Spleen (tissue), 7 donors: Measurements from ENCODE around the gene GRAP2.

ENCODE experiments used
- POLR2A ChIP-seq, 3 donors: fragments of 450-650 bp; IDR thresholded peaks; one replicate each; pipeline ENCODE4 v1.5.1; 2017; ENCODE audit warnings: antibody characterized with exemption in 3 of 3, mild to moderate bottlenecking in 1 of 3
- TF ChIP-seq, protein P1 (sequence below), 11 experiments: fragments of 200-600 bp in 7 of 11; fragments of 450-650 bp in 4 of 11; sonication (generic) in 4 of 11; IDR thresholded peaks in 8 of 11; conservative IDR thresholded peaks in 3 of 11; 1 replicate in 7 of 11; 2 replicates in 4 of 11; pipeline versions ENCODE4 v1.4.0 to v1.8.0; 2016 to 2021; ENCODE audit warnings: antibody characterized with exemption in 11 of 11, inconsistent platforms in 4 of 11, mild to moderate bottlenecking in 1 of 11
- donor health status: DM: no; HTN: no; CAD: no; lungs with moderate emphysema.
- donor health status: DM: no; HTN: no; CAD: no.
- donor health status: DM: no; HTN: no; CAD: no.

- TF ChIP-seq, protein P1, sequence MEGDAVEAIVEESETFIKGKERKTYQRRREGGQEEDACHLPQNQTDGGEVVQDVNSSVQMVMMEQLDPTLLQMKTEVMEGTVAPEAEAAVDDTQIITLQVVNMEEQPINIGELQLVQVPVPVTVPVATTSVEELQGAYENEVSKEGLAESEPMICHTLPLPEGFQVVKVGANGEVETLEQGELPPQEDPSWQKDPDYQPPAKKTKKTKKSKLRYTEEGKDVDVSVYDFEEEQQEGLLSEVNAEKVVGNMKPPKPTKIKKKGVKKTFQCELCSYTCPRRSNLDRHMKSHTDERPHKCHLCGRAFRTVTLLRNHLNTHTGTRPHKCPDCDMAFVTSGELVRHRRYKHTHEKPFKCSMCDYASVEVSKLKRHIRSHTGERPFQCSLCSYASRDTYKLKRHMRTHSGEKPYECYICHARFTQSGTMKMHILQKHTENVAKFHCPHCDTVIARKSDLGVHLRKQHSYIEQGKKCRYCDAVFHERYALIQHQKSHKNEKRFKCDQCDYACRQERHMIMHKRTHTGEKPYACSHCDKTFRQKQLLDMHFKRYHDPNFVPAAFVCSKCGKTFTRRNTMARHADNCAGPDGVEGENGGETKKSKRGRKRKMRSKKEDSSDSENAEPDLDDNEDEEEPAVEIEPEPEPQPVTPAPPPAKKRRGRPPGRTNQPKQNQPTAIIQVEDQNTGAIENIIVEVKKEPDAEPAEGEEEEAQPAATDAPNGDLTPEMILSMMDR (IDR thresholded peaks at IDR 0.05 in 8 of 11, conservative IDR thresholded peaks at IDR 0.05 in 3 of 11), result no peak
- no peak for TF ChIP-seq POLR2A (IDR thresholded peaks at IDR 0.05)
These were observed 72.8 kb downstream of the GRAP2 start for GRCh38 chr22:39973656-39974055.
